ENCODE measurements around the gene ACTL7A. TPM values are rescaled to one million over a fixed set of nuclear protein-coding genes. Genes with fewer than 3 reads are reported as not detected.

Gene ACTL7A
- total RNA-seq, 1 experiment from 2014 or later = not detected

- intact Hi-C loops (cut with micrococcal nuclease; ENCODE audit: unreplicated experiment) = no loop called here
Measured at GRCh38 chr9:108855888-108856287, 6.2 kb upstream of the ACTL7A start, which contains the start of gene ACTL7B. ACTL7B (minus strand) TSS chr9:108855986; CDS start chr9:108855930, 56 bp downstream.

GRCh38 chr9:108857572-108857971, 4.5 kb upstream of the ACTL7A start:
- no TSS peak for BruUV-seq (replicated peaks)
- CTCF ChIA-PET = no interaction called here
- H3K4me3 Mint-ChIP-seq (ENCODE audit: unreplicated experiment) = no peak overlapping the region
- no peaks in the 10 kb centered on the region for H3K9me3 ChIP-seq
- no peaks in the 10 kb centered on the region; the same call in 1 of the 2 replicates for H3K4me1 ChIP-seq
- no peaks in the 10 kb centered on the region for H3K9me3 Mint-ChIP-seq (ENCODE audit: unreplicated experiment)
- POLR2A ChIA-PET = no interaction called here
- H3K4me3 ChIP-seq (ENCODE audit: low read depth, low read length) = no peak overlapping the region
- H3K27me3 Mint-ChIP-seq (ENCODE audit: insufficient read depth, unreplicated experiment) = no peaks in the 10 kb centered on the region
- intact Hi-C loops (cut with micrococcal nuclease; ENCODE audit: unreplicated experiment) = no loop called here
- H3K27me3 ChIP-seq (replicated peaks; ENCODE audit: control insufficient read depth, insufficient read depth, low read length) = no peaks in the 10 kb centered on the region
- H3K36me3 Mint-ChIP-seq (ENCODE audit: insufficient read depth, unreplicated experiment) = no peaks in the 10 kb centered on the region
- no peak overlapping the region for H3K27ac Mint-ChIP-seq (ENCODE audit: unreplicated experiment)
- no peaks in the 10 kb centered on the region for H3K36me3 ChIP-seq (ENCODE audit: control insufficient read depth, insufficient read depth, low read length)
- DNase-seq = no peak
- no peak for TF ChIP-seq CTCF (IDR thresholded peaks at IDR 0.05; ENCODE audit: insufficient read depth in 1 of 2, low read depth in 1 of 2, low read length in 1 of 2, severe bottlenecking in 1 of 2, unreplicated experiment in 1 of 2)
- H3K4me1 Mint-ChIP-seq (ENCODE audit: low read depth, unreplicated experiment) = peaks cover under 1% of the 10 kb centered on the region

More at GRCh38 chr9:108855888-108856287, 6.2 kb upstream of the ACTL7A start, which contains the start of gene ACTL7B:
- no peak within 1 kb of the TSS for H3K4me3 ChIP-seq (ENCODE audit: low read depth, low read length)
- no peaks in the 10 kb centered on the region for H3K9me3 Mint-ChIP-seq (ENCODE audit: unreplicated experiment)
- H3K27ac Mint-ChIP-seq (ENCODE audit: unreplicated experiment) = no peak within 1 kb of the TSS
- ChIA-PET CTCF (no interaction called here), POLR2A (no interaction called here)
- H3K27me3 Mint-ChIP-seq (ENCODE audit: insufficient read depth, unreplicated experiment) = no peaks in the 10 kb centered on the region
- no peak within 1 kb of the TSS for H3K4me3 Mint-ChIP-seq (ENCODE audit: unreplicated experiment)
- no peak for TF ChIP-seq CTCF (IDR thresholded peaks at IDR 0.05; ENCODE audit: insufficient read depth in 1 of 2, low read depth in 1 of 2, low read length in 1 of 2, severe bottlenecking in 1 of 2, unreplicated experiment in 1 of 2)
- H3K36me3 Mint-ChIP-seq (ENCODE audit: insufficient read depth, unreplicated experiment) = no peaks in the 10 kb centered on the region
- H3K36me3 ChIP-seq (ENCODE audit: control insufficient read depth, insufficient read depth, low read length) = no peaks in the 10 kb centered on the region
- H3K4me1 Mint-ChIP-seq (ENCODE audit: low read depth, unreplicated experiment) = peaks cover 10% of the 10 kb centered on the region
- no TSS peak for BruUV-seq (replicated peaks)
- H3K4me1 ChIP-seq = peaks cover 7% of the 10 kb centered on the region
- H3K27me3 ChIP-seq (replicated peaks; ENCODE audit: control insufficient read depth, insufficient read depth, low read length) = no peaks in the 10 kb centered on the region
- DNase-seq = no peak
- no peaks in the 10 kb centered on the region for H3K9me3 ChIP-seq

GRCh38 chr9:108859459-108860114, 2.5 kb upstream of the ACTL7A start:
- no peaks in the 10 kb centered on the region for H3K27me3 ChIP-seq (replicated peaks; ENCODE audit: control insufficient read depth, insufficient read depth, low read length)
- no TSS peak for BruUV-seq (replicated peaks)
- Mint-ChIP-seq H3K27ac (ENCODE audit: unreplicated experiment) (no peak overlapping the region), H3K27me3 (ENCODE audit: insufficient read depth, unreplicated experiment) (no peaks in the 10 kb centered on the region), H3K4me3 (ENCODE audit: unreplicated experiment) (no peak overlapping the region), H3K9me3 (ENCODE audit: unreplicated experiment) (no peaks in the 10 kb centered on the region), H3K4me1 (ENCODE audit: low read depth, unreplicated experiment) (no peaks in the 10 kb centered on the region), H3K36me3 (ENCODE audit: insufficient read depth, unreplicated experiment) (no peaks in the 10 kb centered on the region)
- ChIA-PET POLR2A (no interaction called here), CTCF (no interaction called here)
- DNase-seq = no peak
- intact Hi-C loops (cut with micrococcal nuclease; ENCODE audit: unreplicated experiment) = no loop called here
- no peaks in the 10 kb centered on the region for H3K9me3 ChIP-seq
- H3K4me1 ChIP-seq = no peaks in the 10 kb centered on the region
- no peak for TF ChIP-seq CTCF (IDR thresholded peaks at IDR 0.05; ENCODE audit: insufficient read depth in 1 of 2, low read depth in 1 of 2, low read length in 1 of 2, severe bottlenecking in 1 of 2, unreplicated experiment in 1 of 2)
- H3K36me3 ChIP-seq (ENCODE audit: control insufficient read depth, insufficient read depth, low read length) = no peaks in the 10 kb centered on the region
- no peak overlapping the region for H3K4me3 ChIP-seq (ENCODE audit: low read depth, low read length)
